GM18909 (cell line): ENCODE measurements around the gene KCNB1.
"Not testable (repeated sequence)": the region's sequence is repeated elsewhere in the genome, so short reads cannot be mapped to it uniquely, and the experiment has no call there.

ENCODE experiments used
- ATAC-seq: cut with Tn5 transposase; IDR thresholded peaks from one replicate; pipeline ENCODE4 v1.9.1; 2021; ENCODE audit warnings: mild to moderate bottlenecking; ENCODE audit not compliant: unreplicated experiment, poor library complexity

Gene KCNB1

GRCh38 chr20:49338061-49338460 lies 144.4 kb downstream of the KCNB1 start:
- no peak for ATAC-seq

DNA sequence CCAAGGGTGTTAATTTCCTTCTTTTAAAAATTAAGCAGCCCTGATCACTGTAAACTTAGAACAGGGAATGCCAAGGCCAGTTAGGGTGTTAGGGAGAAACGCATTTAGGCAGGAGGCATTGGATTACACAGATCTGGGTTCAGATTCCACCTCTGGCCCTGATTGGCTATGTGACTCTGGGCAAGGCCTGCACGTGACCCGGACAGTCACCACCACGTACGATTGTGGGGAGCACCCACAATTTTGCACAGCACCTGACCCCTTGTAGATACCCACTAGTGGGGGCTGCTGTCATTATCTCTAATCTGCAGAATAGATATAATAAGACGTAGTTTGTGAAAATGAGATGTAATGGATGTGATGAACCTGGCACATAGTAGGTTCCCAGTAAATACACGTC lies 145.1 kb downstream of the KCNB1 start:
- no peak for ATAC-seq

- ATAC-seq, result no peak
Observed at GRCh38 chr20:49336786-49337185, 145.7 kb downstream of the KCNB1 start.

DNA sequence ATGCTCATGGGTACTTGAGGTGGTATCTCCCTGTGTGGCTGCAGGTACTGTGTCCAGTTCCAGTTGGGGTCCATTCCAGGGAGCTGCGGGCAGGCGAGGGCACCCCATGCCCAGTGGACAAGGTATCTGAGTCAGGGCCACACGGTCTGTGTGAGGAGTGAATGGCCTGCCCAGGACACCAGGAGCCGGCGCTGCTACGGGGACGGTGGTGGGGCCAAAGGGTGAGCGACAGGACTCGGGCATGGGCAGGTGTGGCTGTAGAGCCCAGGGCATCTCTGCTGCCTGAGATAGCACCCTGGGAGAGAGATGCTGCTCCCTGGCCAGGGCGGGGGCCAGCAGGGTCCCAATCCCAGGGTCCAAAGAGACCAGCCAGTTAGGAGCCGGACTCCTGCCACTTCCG lies 147.0 kb downstream of the KCNB1 start:
- no peak for ATAC-seq

DNA sequence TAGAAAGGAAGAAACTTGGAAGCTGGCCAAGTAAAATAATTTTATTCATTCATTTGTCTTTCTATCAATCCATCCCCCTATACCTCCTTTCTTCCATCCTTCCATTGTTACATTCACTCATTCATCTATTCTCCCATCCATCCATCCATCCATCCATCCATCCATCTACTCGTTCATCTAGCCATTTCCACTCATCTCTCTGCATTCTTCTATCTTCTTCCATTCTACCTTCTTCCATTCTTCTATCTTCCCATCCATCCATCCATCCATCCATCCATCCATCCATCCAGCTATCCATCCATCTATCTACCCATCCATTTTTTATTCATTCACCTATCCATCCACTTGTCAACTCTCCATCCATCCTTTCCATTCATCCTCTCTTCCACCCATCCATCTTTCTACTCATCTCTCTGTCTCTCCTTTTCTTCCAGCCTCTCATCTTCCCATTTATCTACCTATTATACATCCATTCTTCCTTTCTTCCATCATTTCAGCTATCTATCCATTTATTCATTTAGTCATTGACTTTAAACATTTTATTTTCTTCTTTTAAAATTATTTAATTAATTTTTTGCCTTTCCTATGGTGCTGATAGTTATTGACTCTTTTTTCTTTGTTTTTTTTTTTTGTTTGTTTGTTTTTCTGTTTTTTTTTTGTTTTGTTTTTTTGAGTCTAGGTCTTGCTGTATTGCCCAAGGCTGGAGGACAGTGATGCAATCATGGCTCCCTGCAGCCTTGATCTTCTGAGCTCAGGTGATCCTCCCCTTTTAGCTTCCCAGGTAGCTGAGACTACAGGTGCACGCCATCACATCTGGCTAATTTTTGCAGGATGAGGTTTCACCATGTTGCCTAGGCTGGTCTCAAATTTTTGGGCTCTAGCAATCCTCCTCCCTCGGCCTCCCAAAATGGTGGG lies 151.5 kb downstream of the KCNB1 start:
- no peak for ATAC-seq

DNA sequence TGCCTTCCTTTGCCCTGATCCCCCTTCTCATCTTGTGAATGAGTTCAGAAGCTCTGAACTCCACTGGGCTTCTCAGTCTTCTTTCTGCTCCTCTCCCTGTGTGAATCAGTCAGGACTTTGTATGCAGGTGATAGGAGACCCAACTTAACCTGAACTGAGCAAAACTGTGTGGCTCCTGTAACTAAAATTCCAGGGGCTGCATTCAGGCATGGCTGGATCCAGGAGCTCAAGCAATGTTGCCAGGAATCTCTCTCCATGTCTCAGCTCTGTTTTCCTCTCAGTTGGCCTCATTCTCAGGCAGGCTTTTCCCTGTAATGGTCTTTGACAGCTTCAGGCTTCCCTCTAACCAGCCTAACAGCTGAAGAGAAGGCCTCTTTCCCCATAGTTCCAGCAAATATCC lies 153.7 kb downstream of the KCNB1 start:
- no peak for ATAC-seq

GRCh38 chr20:49326026-49326425 lies 156.4 kb downstream of the KCNB1 start:
- no peak for ATAC-seq

DNA sequence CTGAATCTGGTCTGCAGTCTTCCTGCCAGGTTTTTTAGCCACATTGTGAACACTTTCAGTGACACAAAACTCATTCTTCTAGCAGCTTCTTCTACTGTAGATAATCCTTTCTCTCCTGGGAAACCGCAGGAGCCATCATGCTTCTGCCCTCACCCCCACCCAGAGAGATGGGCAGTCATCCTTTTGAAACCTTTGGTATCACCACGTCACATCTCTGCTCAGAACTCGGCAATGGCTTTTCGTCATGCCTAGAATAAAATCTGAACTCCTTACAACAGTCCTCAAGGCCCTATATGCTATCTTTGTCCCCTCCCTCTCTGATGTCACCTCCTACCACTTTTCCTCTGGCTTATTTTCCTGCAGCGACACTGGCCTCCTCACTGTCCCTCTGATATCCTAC lies 158.2 kb downstream of the KCNB1 start:
- ATAC-seq, result no peak

DNA sequence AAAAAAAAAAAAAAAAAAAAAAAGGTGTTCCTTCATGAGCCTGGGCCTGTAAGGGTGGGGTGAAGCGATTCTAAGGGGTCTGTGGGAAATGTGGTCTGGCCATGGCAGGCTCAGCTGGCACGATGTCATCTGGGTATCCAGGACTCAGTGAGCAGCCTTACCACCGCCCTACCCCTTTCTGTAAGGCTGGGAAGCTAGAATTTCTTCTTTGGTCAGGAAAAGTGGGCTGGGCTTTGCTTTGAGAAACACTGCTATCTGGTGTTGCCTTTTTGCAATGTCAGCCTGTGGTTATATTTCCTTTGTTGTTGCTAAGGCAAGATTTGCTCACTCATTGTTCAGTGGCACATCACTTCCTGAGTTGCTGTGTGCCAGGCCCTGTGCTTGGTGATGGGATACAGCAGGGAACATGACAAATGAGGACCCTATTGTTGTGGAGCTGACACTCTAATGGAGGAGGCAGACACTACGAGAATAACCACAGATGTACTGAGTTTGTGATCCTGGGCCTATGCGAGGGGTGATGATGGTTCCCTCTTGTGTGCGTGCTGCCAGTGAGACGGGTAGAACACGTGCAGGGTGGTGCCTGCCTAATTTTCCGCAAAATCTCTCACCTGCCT lies 158.7 kb downstream of the KCNB1 start:
- no peak for ATAC-seq

- no peak for ATAC-seq
Observed at GRCh38 chr20:49320460-49320859, 162.0 kb downstream of the KCNB1 start.

DNA sequence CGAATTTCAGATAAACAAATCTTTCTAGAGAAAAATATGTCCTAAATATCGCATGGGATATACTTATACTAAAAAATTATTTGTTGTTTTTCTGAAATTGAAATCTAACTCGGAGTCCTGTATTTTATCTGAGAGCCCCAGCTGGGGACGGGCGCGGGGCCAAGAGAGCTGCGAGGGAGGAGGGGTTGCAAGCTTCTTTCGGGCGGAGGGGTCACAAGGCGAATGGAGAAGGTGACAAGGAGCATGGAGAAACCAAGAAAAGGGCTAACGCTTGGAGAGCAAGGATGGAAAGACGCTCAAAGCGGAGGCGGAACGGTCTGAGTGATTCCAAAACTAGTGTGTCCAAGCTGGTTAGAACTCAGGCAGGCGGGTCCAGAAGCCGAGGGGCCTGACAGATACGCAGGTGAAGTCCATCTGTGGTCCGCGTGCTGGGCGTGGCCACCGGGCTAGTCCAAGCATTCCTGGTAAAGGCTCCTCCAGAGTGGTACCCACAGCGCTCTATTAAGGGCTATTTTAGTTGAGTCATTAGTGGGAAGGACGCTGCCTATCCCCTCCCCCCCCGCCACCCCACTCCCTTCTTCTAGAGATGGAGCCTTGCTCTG lies 163.2 kb downstream of the KCNB1 start:
- ATAC-seq, result no peak

- no peak for ATAC-seq
Observed at GRCh38 chr20:49318430-49319207, 163.8 kb downstream of the KCNB1 start.

DNA sequence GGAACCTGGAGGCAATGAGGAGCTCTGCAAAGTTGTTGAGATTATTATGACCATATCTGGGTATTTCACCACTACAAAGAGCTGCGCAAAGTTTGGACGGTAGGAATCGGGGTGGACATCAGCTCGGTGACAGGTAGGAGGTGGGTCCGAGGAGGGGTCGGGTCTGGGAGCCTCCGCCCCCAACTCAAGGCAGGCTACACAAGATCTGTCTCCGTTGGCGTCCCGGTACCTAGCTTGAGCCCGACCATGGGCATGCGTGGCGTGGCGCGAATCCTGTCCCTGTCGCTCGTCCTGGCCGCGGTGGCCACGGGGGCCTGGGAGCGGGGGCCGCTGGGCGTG lies 164.4 kb downstream of the KCNB1 start:
- ATAC-seq, result no peak

DNA sequence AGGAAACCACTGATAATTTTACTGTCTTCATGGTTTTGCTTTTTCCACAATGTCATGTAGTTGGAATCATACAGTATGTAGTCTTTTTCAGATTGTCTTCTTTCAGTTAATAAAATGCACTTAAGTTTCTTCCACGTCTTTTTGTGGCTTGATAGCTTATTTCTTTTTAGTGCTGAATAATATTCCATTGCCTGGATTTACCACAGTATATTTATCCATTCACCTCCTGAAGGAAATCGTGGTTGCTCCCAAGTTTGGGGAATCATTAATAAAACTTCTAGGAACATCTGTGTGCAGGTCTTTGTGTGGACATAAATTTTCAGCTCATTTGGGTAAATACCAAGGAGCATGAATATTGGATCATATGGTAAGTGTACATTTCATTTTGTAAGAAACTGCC lies 165.8 kb downstream of the KCNB1 start:
- ATAC-seq, result no peak

GRCh38 chr20:49315580-49315979 lies 166.9 kb downstream of the KCNB1 start:
- no peak for ATAC-seq

GRCh38 chr20:49314052-49314451 lies 168.4 kb downstream of the KCNB1 start:
- not testable (repeated sequence) for ATAC-seq
